H9 (cell line): ENCODE results near the gene RHOH. TPM values are rescaled to one million over a fixed set of nuclear protein-coding genes. Genes with fewer than 3 reads are reported as not detected.

Experiments used
- DNase-seq: peaks from one replicate; pipeline ENCODE4 v3.0.0-alpha.2; 2017
- H2AFZ ChIP-seq: one replicate; pipeline ENCODE4 v1.6.1; 2013; ENCODE audit warnings: mild to moderate bottlenecking, low read length, control low read depth, moderate library complexity
- H2AK5ac ChIP-seq: 2 replicates; pipeline ENCODE4 v1.6.1; 2013; ENCODE audit warnings: low read length, control low read depth, mixed read lengths; ENCODE audit not compliant: insufficient read length
- H2BK120ac ChIP-seq: one replicate; pipeline ENCODE4 v1.6.1; 2013; ENCODE audit warnings: low read depth, mild to moderate bottlenecking, low read length, control low read depth, inconsistent platforms; ENCODE audit not compliant: poor library complexity, severe bottlenecking
- H2BK12ac ChIP-seq: 2 replicates; pipeline ENCODE4 v1.6.1; 2013; ENCODE audit warnings: low read length, control low read depth, mixed read lengths, low read depth; ENCODE audit not compliant: insufficient read length
- H2BK15ac ChIP-seq: 2 replicates; pipeline ENCODE4 v1.6.1; 2013; ENCODE audit warnings: low read depth, low read length, control low read depth
- H2BK20ac ChIP-seq: one replicate; pipeline ENCODE4 v1.6.1; 2013; ENCODE audit warnings: low read depth, mild to moderate bottlenecking, low read length, control low read depth, inconsistent platforms; ENCODE audit not compliant: poor library complexity, severe bottlenecking
- H2BK5ac ChIP-seq: 2 replicates; pipeline ENCODE4 v1.6.1; 2013; ENCODE audit warnings: low read length, control low read depth, mixed read lengths; ENCODE audit not compliant: insufficient read length
- H3K14ac ChIP-seq: 2 replicates; pipeline ENCODE4 v1.6.1; 2013; ENCODE audit warnings: low read length, control low read depth; ENCODE audit not compliant: insufficient read depth
- H3K18ac ChIP-seq: 2 replicates; pipeline ENCODE4 v1.6.1; 2013; ENCODE audit warnings: low read depth, mild to moderate bottlenecking, mixed read lengths, low read length, control low read depth; ENCODE audit not compliant: insufficient read length
- H3K23ac ChIP-seq: 2 replicates; pipeline ENCODE4 v1.6.1; 2013; ENCODE audit warnings: low read length, control low read depth, mixed read lengths, low read depth; ENCODE audit not compliant: insufficient read length
- H3K23me2 ChIP-seq: 2 replicates; pipeline ENCODE4 v1.6.1; 2013; ENCODE audit warnings: low read depth, mild to moderate bottlenecking, mixed read lengths, low read length, control low read depth; ENCODE audit not compliant: insufficient read length, poor library complexity, severe bottlenecking
- H3K27ac ChIP-seq: 2 replicates; pipeline ENCODE4 v1.5.1; 2013; ENCODE audit warnings: low read length, control low read depth, mixed read lengths, low read depth; ENCODE audit not compliant: insufficient read length
- H3K27me3 ChIP-seq: 2 replicates; pipeline ENCODE4 v1.6.1; 2013; ENCODE audit warnings: low read length, control low read depth, inconsistent platforms; ENCODE audit not compliant: insufficient read depth
- H3K4ac ChIP-seq: 2 replicates; pipeline ENCODE4 v1.6.1; 2013; ENCODE audit warnings: low read depth, mild to moderate bottlenecking, control low read depth, inconsistent platforms, low read length, moderate library complexity
- H3K4me1 ChIP-seq: 2 replicates; pipeline ENCODE4 v1.6.1; 2013; ENCODE audit warnings: low read length, control low read depth, inconsistent platforms; ENCODE audit not compliant: insufficient read depth
- H3K4me2 ChIP-seq: 2 replicates; pipeline ENCODE4 v1.6.1; 2013; ENCODE audit warnings: low read length, control low read depth, mixed read lengths; ENCODE audit not compliant: insufficient read length, insufficient read depth
- H3K56ac ChIP-seq: 2 replicates; pipeline ENCODE4 v1.6.1; 2013; ENCODE audit warnings: low read depth, mild to moderate bottlenecking, mixed read lengths, low read length, control low read depth; ENCODE audit not compliant: insufficient read length
- H3K79me1 ChIP-seq: 2 replicates; pipeline ENCODE4 v1.6.1; 2013; ENCODE audit warnings: low read depth, mild to moderate bottlenecking, moderate library complexity, low read length, control low read depth, inconsistent platforms; ENCODE audit not compliant: insufficient read depth, poor library complexity, severe bottlenecking
- H3K79me2 ChIP-seq: 2 replicates; pipeline ENCODE4 v1.6.1; 2013; ENCODE audit warnings: low read length, control low read depth, inconsistent platforms; ENCODE audit not compliant: insufficient read depth
- H3K9ac ChIP-seq: 2 replicates; pipeline ENCODE4 v1.6.1; 2013; ENCODE audit warnings: low read length, control low read depth, mixed read lengths; ENCODE audit not compliant: insufficient read length; ENCODE audit errors: extremely low read depth
- H3K9me3 ChIP-seq: one replicate; pipeline ENCODE4 v1.6.1; 2013; ENCODE audit warnings: low read depth, low read length, inconsistent platforms; ENCODE audit not compliant: control insufficient read depth
- H3T11ph ChIP-seq: one replicate; pipeline ENCODE4 v1.6.1; 2013; ENCODE audit warnings: mild to moderate bottlenecking, low read length, control low read depth, inconsistent platforms
- H4K20me1 ChIP-seq: one replicate; pipeline ENCODE4 v1.6.1; 2013; ENCODE audit not compliant: control insufficient read depth, insufficient read length, insufficient read depth
- H4K5ac ChIP-seq: 2 replicates; pipeline ENCODE4 v1.6.1; 2013; ENCODE audit warnings: low read depth, mild to moderate bottlenecking, mixed read lengths, low read length, control low read depth; ENCODE audit not compliant: insufficient read length
- H4K8ac ChIP-seq: replicated peaks from 2 replicates; pipeline ENCODE4 v1.6.1; 2013; ENCODE audit warnings: low read length, control low read depth, mixed read lengths, low read depth; ENCODE audit not compliant: insufficient read length
- H4K91ac ChIP-seq: 2 replicates; pipeline ENCODE4 v1.6.1; 2013; ENCODE audit warnings: low read depth, mild to moderate bottlenecking, moderate library complexity, mixed read lengths, low read length, control low read depth; ENCODE audit not compliant: insufficient read length
- H3K27ac Mint-ChIP-seq, 3 experiments: 2 replicates in 2 of 3; 3 replicates in 1 of 3; pipeline ENCODE4 v1.8.0; 2020 to 2021; ENCODE audit warnings: mixed read lengths in 3 of 3, mild to moderate bottlenecking in 1 of 3, moderate library complexity in 1 of 3
- H3K27me3 Mint-ChIP-seq: 2 replicates; pipeline ENCODE4 v1.8.0; 2021; ENCODE audit warnings: low read depth, mild to moderate bottlenecking, moderate library complexity, mixed read lengths
- H3K36me3 Mint-ChIP-seq, 3 experiments: 2 replicates in 2 of 3; 3 replicates in 1 of 3; pipeline ENCODE4 v1.8.0; 2020 to 2021; ENCODE audit warnings: low read depth in 3 of 3, mixed read lengths in 3 of 3; ENCODE audit not compliant: insufficient read depth in 1 of 3
- H3K4me1 Mint-ChIP-seq, 2 experiments: 2 replicates each; pipeline ENCODE4 v1.8.0; 2020; ENCODE audit warnings: mixed read lengths in 2 of 2
- H3K4me3 Mint-ChIP-seq, 2 experiments: 2 replicates in 1 of 2; 3 replicates in 1 of 2; pipeline ENCODE4 v1.8.0; 2020 to 2021; ENCODE audit warnings: mild to moderate bottlenecking in 2 of 2, mixed read lengths in 2 of 2, moderate library complexity in 1 of 2
- H3K9me3 Mint-ChIP-seq, 2 experiments: 2 replicates in 1 of 2; 3 replicates in 1 of 2; pipeline ENCODE4 v1.8.0; 2020; ENCODE audit warnings: mild to moderate bottlenecking in 2 of 2, mixed read lengths in 2 of 2, moderate library complexity in 1 of 2
- CTCF ChIP-seq: fragments of 200-600 bp; sonication (generic); conservative IDR thresholded peaks from 3 replicates; pipeline ENCODE4 v1.8.0; 2021; ENCODE audit warnings: antibody characterized with exemption, mild to moderate bottlenecking
- WGBS: extraction: QIAGEN DNeasy Blood & Tissue Kit; methylation state at CpG from one replicate; pipeline ENCODE4 v1.1.7; 2013; ENCODE audit warnings: missing lambda C conversion rate, low lambda C conversion rate, mixed read lengths; ENCODE audit not compliant: insufficient read length; ENCODE audit errors: extremely low coverage; 5-methylcytosine and 5-hydroxymethylcytosine counted together
- total RNA-seq: library from RNA; stranded (reverse); gene quantifications from 2 replicates; pipeline ENCODE4 v1.2.1, GENCODE V29; 2021

Gene RHOH
- total RNA-seq, 1 experiment from 2014 or later: 7.1 TPM

- Histone ChIP-seq H3K9ac (no peak overlapping the region), H3K79me1 (no peaks in the 10 kb centered on the region), H2AFZ (no peak overlapping the region), H2BK12ac (no peak overlapping the region), H2BK20ac (no peak overlapping the region), H2BK120ac (no peak overlapping the region), H2BK5ac (no peak overlapping the region), H4K91ac (no peak overlapping the region), H4K20me1 (no peaks in the 10 kb centered on the region), H3K18ac (peak overlapping the region; percentile 30), H3K56ac (no peak overlapping the region), H3K23ac (no peak overlapping the region), H3K9me3 (no peaks in the 10 kb centered on the region), H2AK5ac (no peak overlapping the region), H3K4me2 (peak overlapping the region; percentile 69), H3K4ac (no peak overlapping the region), H2BK15ac (no peak overlapping the region), H3K14ac (no peak overlapping the region; the same call in 1 of the 2 replicates), H4K8ac (no peak overlapping the region), H3K4me1 (peaks cover 10% of the 10 kb centered on the region; the same call in 1 of the 2 replicates), H3K23me2 (peaks cover 5% of the 10 kb centered on the region), H3T11ph (no peak overlapping the region), H3K27ac (no peak overlapping the region), H3K79me2 (peaks cover 4% of the 10 kb centered on the region; the same call in 1 of the 2 replicates), H4K5ac (no peak overlapping the region), H3K27me3 (no peaks in the 10 kb centered on the region)
- TF ChIP-seq CTCF: no peak
- no peaks in the 10 kb centered on the region for H3K27me3 Mint-ChIP-seq
- peak overlapping the region; percentile 3 to 74 (median 41); a peak in 5 of 7 replicates for H3K27ac Mint-ChIP-seq
- H3K4me3 Mint-ChIP-seq: peak overlapping the region; percentile 65 to 92
- H3K36me3 Mint-ChIP-seq: no peaks in the 10 kb centered on the region
- H3K4me1 Mint-ChIP-seq: peaks cover 59 to 68% of the 10 kb centered on the region in 2 experiments
- DNase-seq: no peak
- H3K9me3 Mint-ChIP-seq: peaks cover 0 to 3% of the 10 kb centered on the region in 2 experiments; a peak in 1 of 5 replicates
- WGBS: no CpG with 5 or more reads among the region's 15 CpGs
These were observed 1.3 kb downstream of the RHOH start for GRCh38 chr4:40197879-40198689.
